ENCODE results near the gene STXBP1. TPM values are rescaled to one million over a fixed set of nuclear protein-coding genes. Genes with fewer than 3 reads are reported as not detected.

The STXBP1 gene
- total RNA-seq, 1 experiment from 2014 or later = 40.6 TPM

DNA sequence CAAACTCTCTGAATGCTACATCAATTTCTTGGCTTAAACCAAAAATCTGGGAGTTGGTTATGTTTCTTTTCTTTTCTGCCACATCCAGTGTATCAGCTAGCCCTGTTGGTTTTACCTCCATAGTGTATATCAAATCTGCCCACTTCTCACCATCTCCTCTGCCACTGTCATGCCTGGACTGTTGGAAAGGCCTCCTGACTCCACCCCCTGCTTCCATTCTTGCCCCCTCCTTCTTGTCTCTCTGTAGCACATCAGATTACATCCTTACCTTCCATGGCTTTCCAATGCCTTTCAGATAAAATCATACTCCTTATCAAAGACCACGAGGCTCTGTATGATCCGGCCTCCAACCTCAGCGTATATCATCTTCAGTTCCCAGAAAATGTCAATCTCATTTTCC lies 35.4 kb downstream of the STXBP1 start:
- ATAC-seq = no peak
- ChIA-PET CTCF (no interaction called here), POLR2A (no interaction called here), RAD21 (ENCODE audit: low non-redundant PET in 1 of 2, low total read pairs in 2 of 2, uncharacterized antibody in 2 of 2, unreplicated experiment in 2 of 2) (no interaction called here)
- Histone ChIP-seq H3K4me2 (ENCODE audit: low read length) (no peak overlapping the region), H3K9ac (ENCODE audit: low read length) (no peak overlapping the region), H2AFZ (ENCODE audit: low read depth, low read length, poor library complexity, severe bottlenecking) (no peak overlapping the region), H3K79me2 (ENCODE audit: insufficient read depth, low read length) (no peaks in the 10 kb centered on the region), H3K27me3 (ENCODE audit: insufficient read depth, low read length) (no peaks in the 10 kb centered on the region), H4K20me1 (ENCODE audit: insufficient read depth) (no peaks in the 10 kb centered on the region), H3K9me2 (ENCODE audit: insufficient read depth) (no peaks in the 10 kb centered on the region), H3K27ac (ENCODE audit: low read depth, low read length) (no peak overlapping the region), H3K4me1 (ENCODE audit: control insufficient read depth in 1 of 2, insufficient read depth in 2 of 2, low read length in 2 of 2) (no peaks in the 10 kb centered on the region), H3K9me3 (ENCODE audit: control insufficient read depth in 1 of 2, insufficient read depth in 1 of 2, low read depth in 1 of 2, low read length in 2 of 2) (no peaks in the 10 kb centered on the region), H3K36me3 (ENCODE audit: control insufficient read depth in 1 of 2, insufficient read depth in 2 of 2, low read length in 2 of 2) (no peaks in the 10 kb centered on the region), H3K4me3 (replicated peaks in 1 of 2; ENCODE audit: low read depth in 1 of 2, low read length in 2 of 2) (no peak overlapping the region)
- BruUV-seq (replicated peaks) = no TSS peak
- intact Hi-C loops (cut with micrococcal nuclease) = no loop called here
- DNase-seq (ENCODE audit: low read depth, low spot score) = no peak
- TF ChIP-seq CEBPB (IDR thresholded peaks at IDR 0.05; ENCODE audit: low read depth) (no peak), CBX3 (IDR thresholded peaks at IDR 0.05; ENCODE audit: low read depth) (no peak), EZH2phosphoT487 (IDR thresholded peaks at IDR 0.05; ENCODE audit: borderline replicate concordance) (no peak), YY1 (IDR thresholded peaks at IDR 0.05; ENCODE audit: extremely low read depth, insufficient replicate concordance, low read depth, low read length) (no peak), POLR2A (IDR thresholded peaks at IDR 0.05; ENCODE audit: borderline replicate concordance, extremely low read depth, insufficient read depth, insufficient read length) (no peak), TCF7L2 (IDR thresholded peaks at IDR 0.05; ENCODE audit: borderline replicate concordance, extremely low read depth, insufficient read depth, insufficient read length) (no peak), SIN3A (IDR thresholded peaks at IDR 0.05; ENCODE audit: low read depth) (no peak), EGR1 (IDR thresholded peaks at IDR 0.05; ENCODE audit: low read depth) (no peak), ZFX (IDR thresholded peaks at IDR 0.05) (no peak), MAX (IDR thresholded peaks at IDR 0.05) (no peak)
- TF ChIP-seq, protein P1, sequence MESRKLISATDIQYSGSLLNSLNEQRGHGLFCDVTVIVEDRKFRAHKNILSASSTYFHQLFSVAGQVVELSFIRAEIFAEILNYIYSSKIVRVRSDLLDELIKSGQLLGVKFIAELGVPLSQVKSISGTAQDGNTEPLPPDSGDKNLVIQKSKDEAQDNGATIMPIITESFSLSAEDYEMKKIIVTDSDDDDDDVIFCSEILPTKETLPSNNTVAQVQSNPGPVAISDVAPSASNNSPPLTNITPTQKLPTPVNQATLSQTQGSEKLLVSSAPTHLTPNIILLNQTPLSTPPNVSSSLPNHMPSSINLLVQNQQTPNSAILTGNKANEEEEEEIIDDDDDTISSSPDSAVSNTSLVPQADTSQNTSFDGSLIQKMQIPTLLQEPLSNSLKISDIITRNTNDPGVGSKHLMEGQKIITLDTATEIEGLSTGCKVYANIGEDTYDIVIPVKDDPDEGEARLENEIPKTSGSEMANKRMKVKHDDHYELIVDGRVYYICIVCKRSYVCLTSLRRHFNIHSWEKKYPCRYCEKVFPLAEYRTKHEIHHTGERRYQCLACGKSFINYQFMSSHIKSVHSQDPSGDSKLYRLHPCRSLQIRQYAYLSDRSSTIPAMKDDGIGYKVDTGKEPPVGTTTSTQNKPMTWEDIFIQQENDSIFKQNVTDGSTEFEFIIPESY (IDR thresholded peaks at IDR 0.05; ENCODE audit: extremely low read depth, insufficient replicate concordance, low read length) = no peak
- TF ChIP-seq, protein P2, sequence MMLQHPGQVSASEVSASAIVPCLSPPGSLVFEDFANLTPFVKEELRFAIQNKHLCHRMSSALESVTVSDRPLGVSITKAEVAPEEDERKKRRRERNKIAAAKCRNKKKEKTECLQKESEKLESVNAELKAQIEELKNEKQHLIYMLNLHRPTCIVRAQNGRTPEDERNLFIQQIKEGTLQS (IDR thresholded peaks at IDR 0.05) = no peak
- TF ChIP-seq, protein P3, sequence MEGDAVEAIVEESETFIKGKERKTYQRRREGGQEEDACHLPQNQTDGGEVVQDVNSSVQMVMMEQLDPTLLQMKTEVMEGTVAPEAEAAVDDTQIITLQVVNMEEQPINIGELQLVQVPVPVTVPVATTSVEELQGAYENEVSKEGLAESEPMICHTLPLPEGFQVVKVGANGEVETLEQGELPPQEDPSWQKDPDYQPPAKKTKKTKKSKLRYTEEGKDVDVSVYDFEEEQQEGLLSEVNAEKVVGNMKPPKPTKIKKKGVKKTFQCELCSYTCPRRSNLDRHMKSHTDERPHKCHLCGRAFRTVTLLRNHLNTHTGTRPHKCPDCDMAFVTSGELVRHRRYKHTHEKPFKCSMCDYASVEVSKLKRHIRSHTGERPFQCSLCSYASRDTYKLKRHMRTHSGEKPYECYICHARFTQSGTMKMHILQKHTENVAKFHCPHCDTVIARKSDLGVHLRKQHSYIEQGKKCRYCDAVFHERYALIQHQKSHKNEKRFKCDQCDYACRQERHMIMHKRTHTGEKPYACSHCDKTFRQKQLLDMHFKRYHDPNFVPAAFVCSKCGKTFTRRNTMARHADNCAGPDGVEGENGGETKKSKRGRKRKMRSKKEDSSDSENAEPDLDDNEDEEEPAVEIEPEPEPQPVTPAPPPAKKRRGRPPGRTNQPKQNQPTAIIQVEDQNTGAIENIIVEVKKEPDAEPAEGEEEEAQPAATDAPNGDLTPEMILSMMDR (IDR thresholded peaks at IDR 0.05 in 2 of 3, conservative IDR thresholded peaks at IDR 0.05 in 1 of 3; ENCODE audit: borderline replicate concordance in 1 of 3, insufficient read depth in 1 of 3, low read depth in 2 of 3, low read length in 2 of 3) = no peak
